GM18868 (cell line): ENCODE data around the gene SGTA.

Source experiments
- ATAC-seq: cut with Tn5 transposase; IDR thresholded peaks from one replicate; pipeline ENCODE4 v1.9.1; 2021; ENCODE audit warnings: mild to moderate bottlenecking, moderate library complexity; ENCODE audit not compliant: unreplicated experiment

SGTA gene

DNA sequence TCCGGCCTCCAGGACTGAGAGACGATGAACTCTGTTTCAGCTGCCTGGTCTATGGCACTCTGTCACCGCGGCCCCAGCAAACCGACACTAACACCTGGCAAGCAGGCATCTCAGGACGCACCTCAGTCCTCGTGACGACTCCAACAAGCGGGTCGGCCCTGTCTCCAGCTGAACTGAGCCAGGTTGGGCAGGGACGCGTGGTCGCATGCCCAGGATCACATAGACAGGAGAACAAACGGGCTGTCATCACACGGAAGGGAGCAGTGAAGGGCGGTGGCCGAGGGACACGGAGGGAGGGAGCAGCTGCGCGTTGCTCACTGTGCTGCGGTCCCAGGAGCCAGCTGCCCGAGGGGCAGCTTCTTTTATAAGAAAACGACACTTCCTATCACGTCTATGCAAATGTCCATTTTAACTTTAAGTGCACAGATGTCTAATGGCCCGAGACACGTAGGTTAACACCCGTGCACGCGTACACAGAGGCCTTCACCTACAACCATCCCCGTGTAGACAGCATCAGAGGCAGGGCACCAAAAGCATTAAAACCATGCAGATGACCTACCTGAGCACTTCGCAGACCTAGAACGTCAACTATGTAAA, 8.9 kb downstream of the SGTA start:
- no peak for ATAC-seq

DNA sequence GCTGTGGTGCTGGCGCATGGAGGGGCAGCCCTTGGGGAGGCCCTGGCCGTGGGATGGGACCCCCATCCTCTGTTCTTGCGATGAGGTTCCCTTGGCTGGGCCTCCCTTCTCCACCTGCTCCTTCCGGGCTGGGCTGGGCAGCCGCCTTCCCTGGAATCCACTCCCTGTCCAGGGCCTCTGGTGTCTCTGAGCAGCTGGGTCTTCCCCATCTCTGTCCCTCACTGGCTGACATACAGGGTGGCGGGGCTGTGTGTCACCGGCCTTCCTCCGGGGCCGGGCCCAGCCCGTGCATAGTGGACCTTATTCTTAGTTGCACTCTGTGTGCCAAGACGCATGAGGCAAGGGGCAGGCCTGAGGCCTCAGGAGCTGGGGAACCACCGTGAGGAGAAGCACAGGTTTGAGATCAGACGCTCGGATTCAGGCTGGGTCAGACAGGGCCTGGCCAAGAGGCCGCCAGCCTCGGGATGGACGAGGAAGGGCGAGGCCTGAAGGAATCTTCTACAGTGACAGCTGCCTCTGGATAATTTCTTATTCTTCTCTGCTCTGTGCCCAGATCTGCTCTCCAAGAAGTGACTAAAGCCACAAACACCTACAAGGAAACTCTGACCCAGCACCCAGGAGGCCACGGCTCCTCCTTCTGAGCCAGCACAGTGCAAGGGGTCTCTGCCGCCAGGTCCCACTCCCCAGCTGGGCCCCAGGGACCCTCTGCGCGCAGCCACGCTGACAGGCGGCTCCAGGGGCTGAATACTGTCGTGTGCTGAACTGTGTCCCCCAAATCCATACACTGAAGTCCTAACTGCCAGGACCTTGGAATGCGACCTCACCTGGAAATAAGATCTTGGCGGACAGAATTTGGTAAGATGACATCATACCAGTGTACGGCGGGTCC, 11.0 kb downstream of the SGTA start:
- ATAC-seq, result no peak

- no peak for ATAC-seq
Observed at GRCh38 chr19:2770055-2771013, 12.7 kb downstream of the SGTA start.

DNA sequence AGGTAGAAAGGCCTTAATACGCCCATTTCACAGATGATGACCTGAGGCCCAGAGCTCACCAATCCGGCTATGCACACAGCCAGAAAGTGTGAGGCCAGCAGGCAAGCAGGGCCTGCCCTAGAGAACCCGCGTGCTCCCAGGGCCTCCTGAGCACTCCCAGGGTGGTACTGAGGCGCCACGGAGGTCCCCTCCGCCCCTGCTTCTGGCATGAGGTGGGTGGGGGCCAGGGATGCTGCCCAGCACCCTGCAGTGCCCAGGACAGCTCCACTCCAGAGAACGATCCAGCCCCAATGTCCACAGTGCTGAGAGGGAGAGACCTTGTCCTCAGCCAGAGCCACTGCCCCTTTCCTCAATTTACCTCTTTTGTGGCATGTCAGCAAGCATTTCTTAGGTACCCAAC, 13.9 kb downstream of the SGTA start:
- ATAC-seq, result no peak

DNA sequence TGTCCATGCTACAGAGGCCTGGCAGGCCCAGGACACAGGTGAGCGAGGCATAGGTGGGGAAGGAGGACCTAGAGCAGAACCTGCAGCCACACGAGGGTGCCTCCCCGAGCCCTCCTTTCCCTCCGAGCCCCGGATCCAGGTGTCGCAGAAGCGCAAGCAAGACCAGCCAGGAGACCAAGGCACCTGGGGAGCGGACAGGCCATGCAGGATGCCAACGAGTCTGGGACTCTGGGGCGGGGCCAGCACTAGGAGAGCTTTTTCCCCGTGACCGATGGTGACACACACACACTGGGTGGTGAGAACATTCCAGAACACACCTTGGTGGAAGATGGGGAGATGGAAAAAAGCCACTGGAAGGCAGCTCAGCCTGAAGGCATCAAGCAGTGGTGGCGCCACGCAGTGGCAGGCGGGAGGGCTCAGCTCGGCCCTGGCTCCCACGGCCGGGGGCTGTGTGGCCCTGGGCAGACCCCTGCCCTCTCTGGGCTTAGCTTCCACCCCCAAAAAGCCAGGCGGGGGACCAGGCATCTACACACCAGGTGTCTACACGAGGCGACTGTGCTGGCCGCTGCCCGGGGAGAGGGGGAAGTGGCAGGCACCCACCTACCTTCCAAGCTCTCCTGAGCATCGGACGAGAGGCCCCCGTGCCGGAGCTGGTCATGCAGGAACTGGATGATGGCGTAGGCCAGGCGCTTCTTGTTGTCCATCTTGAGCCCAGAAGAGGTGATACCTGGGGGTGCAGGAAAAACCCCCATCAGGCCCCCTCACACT, 14.5 kb downstream of the SGTA start:
- no peak for ATAC-seq

DNA sequence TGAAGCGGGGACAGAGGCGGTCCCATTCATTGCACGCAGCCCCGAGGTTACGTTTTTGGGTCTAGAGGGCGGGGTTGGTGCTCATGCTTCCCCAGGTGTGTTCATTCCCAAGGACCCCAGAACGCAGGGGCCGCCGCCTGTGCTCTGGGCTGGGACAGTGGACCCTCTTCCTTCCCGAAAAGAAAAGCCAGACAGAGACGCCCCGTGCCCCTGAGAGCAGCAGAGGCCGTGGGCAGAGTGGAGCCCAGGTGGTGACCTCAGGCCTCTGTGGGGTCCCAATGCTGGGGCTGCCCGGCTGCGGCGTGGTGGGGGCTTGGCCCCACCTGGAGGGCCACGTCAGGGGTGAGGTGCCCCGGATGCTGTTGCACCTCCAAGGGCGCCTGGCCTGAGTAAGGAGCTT, 15.4 kb downstream of the SGTA start:
- no peak for ATAC-seq

- no peak for ATAC-seq
Observed at GRCh38 chr19:2766594-2767372, 16.3 kb downstream of the SGTA start.

DNA sequence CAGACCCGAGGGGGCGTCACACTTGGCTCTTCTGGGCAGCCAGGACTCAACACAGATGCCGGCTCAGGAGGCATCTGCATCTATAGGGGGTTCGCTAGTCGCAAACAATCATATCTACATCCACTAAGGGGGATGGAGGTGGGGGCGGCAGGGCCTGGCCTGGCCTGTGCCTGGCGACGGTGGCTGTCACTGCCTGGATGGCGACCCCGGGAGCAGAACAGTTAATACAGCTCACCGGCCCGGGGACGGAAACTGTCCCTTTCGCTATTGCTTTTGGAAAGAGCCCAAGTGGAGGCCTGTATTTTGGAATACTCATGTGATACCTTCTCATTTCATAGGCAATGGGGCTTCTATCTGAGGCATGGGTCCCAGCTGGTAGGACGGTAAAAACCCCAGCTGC, 17.7 kb downstream of the SGTA start:
- no peak for ATAC-seq

GRCh38 chr19:2764945-2765344, 18.1 kb downstream of the SGTA start:
- ATAC-seq, result no peak

DNA sequence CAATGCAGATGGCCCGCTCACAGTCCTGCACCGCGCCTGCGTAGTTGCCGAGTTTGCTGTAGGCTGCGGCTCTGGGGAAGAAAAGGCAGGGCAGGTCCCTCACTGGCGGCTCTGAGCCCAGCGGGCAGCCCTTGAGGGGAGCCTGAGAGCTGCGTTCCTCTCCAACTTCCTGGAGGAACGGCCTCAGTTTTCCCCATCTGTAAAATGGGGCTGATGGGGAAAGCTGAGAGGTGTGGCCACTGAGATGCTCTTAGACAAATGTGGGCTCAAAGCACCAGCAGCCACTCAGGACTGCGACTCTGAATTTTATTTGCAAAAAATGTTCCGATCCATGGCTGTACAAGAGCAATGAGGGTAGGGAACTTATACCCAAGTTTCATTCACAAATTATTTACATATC, 19.4 kb downstream of the SGTA start:
- ATAC-seq, result no peak

DNA sequence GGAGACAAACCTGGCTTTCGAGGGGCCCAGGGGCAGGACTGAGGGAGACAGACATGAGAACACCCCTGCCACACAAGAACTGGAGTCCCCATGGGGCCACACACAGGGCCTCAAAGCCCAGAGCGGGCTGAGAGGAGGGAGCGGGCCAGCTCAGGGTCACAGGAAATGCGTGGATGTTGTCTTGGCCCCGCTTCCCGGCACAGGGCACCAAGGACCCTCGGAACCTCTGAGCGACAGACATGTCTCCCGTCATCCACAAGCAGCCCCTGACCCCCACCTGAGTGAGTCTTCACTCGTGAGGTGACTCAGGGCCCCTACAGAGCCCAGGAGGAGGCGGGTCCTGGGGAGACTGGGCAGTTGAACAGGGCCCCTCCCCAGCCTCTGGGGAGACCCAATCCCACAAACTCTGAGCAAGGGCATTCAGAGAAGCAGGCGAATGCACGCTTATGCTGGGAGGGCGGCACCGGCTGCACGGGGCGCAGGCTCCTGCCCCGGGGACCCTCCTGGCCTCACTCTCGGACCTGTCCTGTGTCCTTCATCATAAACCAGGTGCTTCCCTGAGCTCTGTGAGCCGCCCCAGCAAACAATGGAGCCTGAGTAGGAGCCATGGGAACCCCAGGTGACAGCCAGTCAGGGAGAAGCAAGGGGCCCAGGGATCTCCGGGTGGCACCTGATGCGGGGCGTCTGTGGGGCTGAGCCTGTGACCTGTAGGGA, 20.1 kb downstream of the SGTA start:
- ATAC-seq, result no peak

DNA sequence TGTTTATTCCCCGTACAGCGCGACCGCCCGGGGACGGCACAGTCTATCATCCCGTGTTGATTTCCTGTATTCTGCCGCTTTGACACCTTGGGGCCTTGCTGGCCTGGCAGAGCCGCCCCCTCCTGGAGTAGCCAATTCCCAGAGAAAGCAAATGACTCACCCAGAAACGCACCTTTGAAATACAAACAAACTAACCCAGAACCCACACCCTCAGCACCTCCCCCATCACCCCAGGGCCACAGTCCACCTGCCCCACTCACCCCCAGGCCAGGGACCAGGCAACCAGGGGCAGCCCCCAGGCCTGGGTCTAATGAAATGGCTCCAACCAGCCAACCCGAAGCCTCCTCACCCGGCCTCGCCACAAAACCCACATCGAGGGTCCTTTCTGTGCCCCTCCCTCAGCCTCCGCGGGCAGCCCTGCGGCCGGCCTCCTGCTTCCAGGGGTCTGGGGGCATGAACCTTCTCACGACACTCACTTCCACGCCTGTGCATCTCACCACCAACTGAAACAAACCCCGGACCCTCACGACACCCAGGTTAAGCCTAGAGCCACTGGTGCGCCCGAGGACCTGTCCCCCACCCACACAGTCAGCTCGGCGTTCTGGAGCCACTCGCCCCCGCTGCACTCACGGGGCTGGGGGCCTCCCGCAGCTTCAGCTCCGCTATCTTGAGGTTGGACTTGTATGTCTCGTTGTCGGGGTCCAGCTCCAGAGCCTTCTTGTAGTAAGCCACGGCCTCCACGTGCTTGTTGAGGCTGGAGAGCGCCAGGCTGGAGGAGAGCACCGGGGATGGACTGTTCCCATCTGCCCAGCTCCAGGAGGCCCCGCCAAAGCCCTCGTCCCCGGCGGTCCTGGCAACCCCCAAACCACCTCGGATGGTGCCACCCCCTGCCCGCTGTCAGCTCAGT, 20.9 kb downstream of the SGTA start:
- no peak for ATAC-seq

DNA sequence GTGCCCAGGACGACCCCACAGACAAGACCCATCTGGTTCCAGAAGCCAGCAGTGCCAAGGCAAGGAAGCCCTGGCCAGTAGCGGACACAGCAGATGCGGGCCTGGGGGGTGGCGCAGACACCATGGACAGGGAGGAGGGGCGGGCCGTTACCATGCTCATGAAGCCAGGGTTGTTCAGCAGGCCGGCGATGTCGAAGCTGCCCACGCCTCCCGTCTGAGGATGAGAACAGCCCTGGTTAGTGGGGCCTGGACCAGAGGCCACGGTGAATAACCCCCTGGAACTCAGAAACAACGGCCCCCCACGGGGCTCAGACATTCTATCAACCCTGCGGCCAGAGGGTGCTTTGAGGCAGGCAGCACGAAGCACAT, 21.8 kb downstream of the SGTA start:
- no peak for ATAC-seq

DNA sequence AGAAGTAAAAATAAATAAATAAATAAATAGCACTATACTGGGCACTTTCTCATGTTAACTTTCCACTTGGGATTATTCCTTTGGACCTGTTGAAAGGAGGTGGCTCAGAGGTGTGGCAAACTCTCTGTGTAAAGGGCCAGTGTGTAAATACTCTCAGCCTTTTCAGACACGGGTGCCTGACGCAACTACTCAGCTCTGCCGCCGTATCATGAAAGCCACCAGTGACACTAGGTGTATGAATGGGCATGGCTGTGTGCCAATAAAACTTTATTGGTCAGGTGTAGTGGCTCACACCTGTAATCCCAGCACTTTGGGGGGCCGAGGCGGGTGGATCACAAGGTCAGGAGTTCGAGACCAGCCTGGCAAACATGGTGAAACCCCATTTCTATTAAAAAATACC, 23.1 kb downstream of the SGTA start:
- ATAC-seq, result no peak

GRCh38 chr19:2759362-2759761, 23.7 kb downstream of the SGTA start:
- no peak for ATAC-seq

DNA sequence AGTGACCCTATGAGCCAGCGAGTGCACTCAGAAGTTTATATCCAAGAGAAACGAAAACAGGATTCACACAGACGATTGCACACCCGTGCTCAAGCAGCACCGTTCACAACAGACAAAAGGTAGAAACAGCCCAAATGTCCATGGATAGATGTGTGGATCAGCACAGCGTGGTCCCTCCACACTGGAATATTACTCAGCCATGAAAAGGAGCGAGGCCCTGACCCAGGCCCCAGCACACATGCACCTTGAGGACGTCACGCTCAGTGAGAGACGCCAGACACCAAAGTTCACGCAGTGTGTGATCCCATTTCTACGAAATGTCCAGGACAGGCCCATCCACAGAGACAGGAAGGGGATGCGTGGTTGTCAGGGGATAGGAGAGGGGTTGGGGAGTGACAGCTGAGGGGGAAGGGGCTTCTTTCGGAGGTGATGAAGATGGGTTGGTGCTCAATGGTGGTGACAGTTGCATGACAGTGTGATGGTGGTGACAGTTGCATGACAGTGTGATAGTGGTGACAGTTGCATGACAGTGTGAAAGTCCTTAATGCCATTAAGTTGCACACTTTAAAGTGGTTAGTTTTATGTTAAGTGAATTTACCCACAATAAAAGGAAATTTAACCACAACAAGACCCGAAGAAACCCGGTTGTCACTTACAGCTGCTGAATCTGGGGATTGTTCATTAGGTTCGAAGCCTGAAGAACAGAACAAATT, 24.3 kb downstream of the SGTA start:
- ATAC-seq, result no peak
